Endodermal cell (in vitro differentiated cells): ENCODE measurements around the gene PPIL6. TPM values are rescaled to one million over a fixed set of nuclear protein-coding genes. Genes with fewer than 3 reads are reported as not detected.

Experiments
- DNase-seq: peaks from one replicate; pipeline ENCODE4 v3.0.0-alpha.2; 2017
- H3K27ac ChIP-seq: 2 replicates; pipeline ENCODE4 v1.5.1; 2013; ENCODE audit warnings: mild to moderate bottlenecking, low read depth, low read length, moderate library complexity
- H3K27me3 ChIP-seq: 2 replicates; pipeline ENCODE4 v1.6.1; 2013; ENCODE audit warnings: mild to moderate bottlenecking, low read length, moderate library complexity; ENCODE audit not compliant: insufficient read depth, control insufficient read depth, poor library complexity, severe bottlenecking
- H3K36me3 ChIP-seq: 2 replicates; pipeline ENCODE4 v1.7.0; 2013; ENCODE audit warnings: mild to moderate bottlenecking, low read length, moderate library complexity; ENCODE audit not compliant: control insufficient read depth, insufficient read depth
- H3K4me1 ChIP-seq: one replicate; pipeline ENCODE4 v1.7.0; 2013; ENCODE audit warnings: low read length; ENCODE audit not compliant: control insufficient read depth, insufficient read depth
- H3K4me3 ChIP-seq: 2 replicates; pipeline ENCODE4 v1.5.1; 2013; ENCODE audit warnings: mild to moderate bottlenecking, low read length, moderate library complexity
- H3K9ac ChIP-seq: 2 replicates; pipeline ENCODE4 v1.6.1; 2013; ENCODE audit warnings: mild to moderate bottlenecking, low read length, moderate library complexity; ENCODE audit not compliant: poor library complexity, severe bottlenecking; ENCODE audit errors: extremely low read depth
- H3K9me3 ChIP-seq: 2 replicates; pipeline ENCODE4 v1.6.1; 2013; ENCODE audit warnings: mild to moderate bottlenecking, low read length, moderate library complexity; ENCODE audit not compliant: control insufficient read depth
- H3K27ac Mint-ChIP-seq: 2 replicates; pipeline ENCODE4 v1.8.0; 2020; ENCODE audit warnings: mixed read lengths
- H3K27me3 Mint-ChIP-seq: 2 replicates; pipeline ENCODE4 v1.8.0; 2021; ENCODE audit warnings: mild to moderate bottlenecking, mixed read lengths; ENCODE audit not compliant: insufficient read depth
- H3K36me3 Mint-ChIP-seq: 2 replicates; pipeline ENCODE4 v1.8.0; 2020; ENCODE audit warnings: low read depth, mixed read lengths
- H3K4me1 Mint-ChIP-seq: 2 replicates; pipeline ENCODE4 v1.8.0; 2020; ENCODE audit warnings: mixed read lengths
- H3K4me3 Mint-ChIP-seq: 2 replicates; pipeline ENCODE4 v1.8.0; 2020; ENCODE audit warnings: mild to moderate bottlenecking, moderate library complexity, mixed read lengths
- H3K9me3 Mint-ChIP-seq: 2 replicates; pipeline ENCODE4 v1.8.0; 2020; ENCODE audit warnings: mild to moderate bottlenecking, mixed read lengths
- CTCF ChIP-seq: fragments of 200-600 bp; sonication (generic); conservative IDR thresholded peaks from 2 replicates; pipeline ENCODE4 v1.5.0; 2021; ENCODE audit warnings: antibody characterized with exemption, mild to moderate bottlenecking
- WGBS, 2 experiments: methylation state at CpG; one replicate each; pipeline versions ENCODE4 v1.1.5 to v1.1.7; 2013; ENCODE audit warnings: missing lambda C conversion rate in 2 of 2, mixed read lengths in 1 of 2; ENCODE audit not compliant: insufficient coverage in 1 of 2, insufficient read length in 1 of 2; 5-methylcytosine and 5-hydroxymethylcytosine counted together
- total RNA-seq, 2 donors: library from RNA; stranded (reverse); fragmentation: NEBNext Ultra II Directional in 1 of 2; extraction: Animal tissue kit (Norgen Biotek cat#: 25700) in 1 of 2; gene quantifications; 2 replicates in 1 of 2; 3 replicates in 1 of 2; pipeline ENCODE4 v1.2.1, GENCODE V29; 2021

PPIL6 gene
- total RNA-seq, 2 donors from 2014 or later = 2.2 to 2.9 TPM

- 60% methylated on average over 1 of the region's 1 CpG; no CpG with 5 or more reads in 1 of the 2 experiments for WGBS, 2 experiments
- Mint-ChIP-seq H3K9me3 (no peaks in the 10 kb centered on the region), H3K4me1 (no peaks in the 10 kb centered on the region), H3K27ac (no peak overlapping the region), H3K4me3 (no peak overlapping the region), H3K27me3 (no peaks in the 10 kb centered on the region), H3K36me3 (no peaks in the 10 kb centered on the region)
- no peak overlapping the region for H3K27ac ChIP-seq
- no peaks in the 10 kb centered on the region for H3K9me3 ChIP-seq
- no peak for DNase-seq
- no peaks in the 10 kb centered on the region for H3K36me3 ChIP-seq
- H3K9ac ChIP-seq = no peak overlapping the region
- H3K4me3 ChIP-seq = no peak overlapping the region
- H3K4me1 ChIP-seq = no peaks in the 10 kb centered on the region
- TF ChIP-seq CTCF = no peak
- no peaks in the 10 kb centered on the region for H3K27me3 ChIP-seq
Measured at GRCh38 chr6:109421184-109421583, 19.2 kb downstream of the PPIL6 start.

GRCh38 chr6:109420751-109421150, 19.7 kb downstream of the PPIL6 start:
- no peak for DNase-seq
- H3K9ac ChIP-seq = no peak overlapping the region
- no peaks in the 10 kb centered on the region for H3K4me1 Mint-ChIP-seq
- no peak overlapping the region for H3K4me3 ChIP-seq
- no peaks in the 10 kb centered on the region for H3K4me1 ChIP-seq
- H3K9me3 ChIP-seq = no peaks in the 10 kb centered on the region
- H3K4me3 Mint-ChIP-seq = no peak overlapping the region
- 50 to 74% methylated on average over 1 of the region's 1 CpG for WGBS, 2 experiments
- no peaks in the 10 kb centered on the region for H3K36me3 ChIP-seq
- H3K9me3 Mint-ChIP-seq = no peaks in the 10 kb centered on the region
- H3K36me3 Mint-ChIP-seq = no peaks in the 10 kb centered on the region
- H3K27ac ChIP-seq = no peak overlapping the region
- no peaks in the 10 kb centered on the region for H3K27me3 ChIP-seq
- no peak overlapping the region for H3K27ac Mint-ChIP-seq
- TF ChIP-seq CTCF = no peak
- H3K27me3 Mint-ChIP-seq = no peaks in the 10 kb centered on the region

GRCh38 chr6:109417646-109418045, 22.8 kb downstream of the PPIL6 start:
- H3K4me3 ChIP-seq = no peak overlapping the region
- no peaks in the 10 kb centered on the region for H3K27me3 ChIP-seq
- no peaks in the 10 kb centered on the region for H3K36me3 Mint-ChIP-seq
- peaks cover under 1% of the 10 kb centered on the region for H3K9me3 Mint-ChIP-seq
- no peaks in the 10 kb centered on the region for H3K36me3 ChIP-seq
- no peak for DNase-seq
- H3K27ac ChIP-seq = no peak overlapping the region
- H3K27ac Mint-ChIP-seq = no peak overlapping the region
- no peak overlapping the region for H3K9ac ChIP-seq
- no peaks in the 10 kb centered on the region for H3K4me1 ChIP-seq
- H3K27me3 Mint-ChIP-seq = no peaks in the 10 kb centered on the region
- no peak for TF ChIP-seq CTCF
- no peaks in the 10 kb centered on the region for H3K9me3 ChIP-seq
- no peaks in the 10 kb centered on the region for H3K4me1 Mint-ChIP-seq
- WGBS, 2 experiments = 93 to 100% methylated on average over 4 of the region's 4 CpGs
- H3K4me3 Mint-ChIP-seq = no peak overlapping the region
